Kidney glomerular epithelial cell (primary cell): ENCODE measurements around the gene CSF1R.

ENCODE experiments used
- DNase-seq: peaks from one replicate; lab custom pipeline; 2025; lab: John Stamatoyannopoulos, UW

The CSF1R gene

GRCh38 chr5:150120617-150121447 is 34.5 kb upstream of the CSF1R start:
- no peak for DNase-seq

DNA sequence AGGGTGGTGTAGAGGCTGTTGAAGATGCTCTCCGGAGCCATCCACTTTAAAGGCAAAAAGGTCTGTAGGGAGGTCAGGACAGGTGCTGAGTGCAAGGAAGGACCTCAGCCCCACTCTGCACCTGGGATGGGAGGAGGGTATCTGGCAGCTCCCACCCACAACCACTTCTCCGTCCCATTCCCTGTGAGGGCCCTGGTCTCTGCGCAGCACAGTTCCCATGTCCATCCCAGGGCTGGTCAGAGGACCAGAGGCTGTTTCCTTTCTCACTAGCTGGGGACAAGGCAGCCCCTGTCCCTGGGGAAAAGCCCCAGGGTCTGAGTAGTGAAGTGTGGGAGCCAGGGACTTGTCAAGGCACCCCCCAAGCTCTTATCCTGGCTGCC is 33.7 kb upstream of the CSF1R start:
- no peak for DNase-seq

DNA sequence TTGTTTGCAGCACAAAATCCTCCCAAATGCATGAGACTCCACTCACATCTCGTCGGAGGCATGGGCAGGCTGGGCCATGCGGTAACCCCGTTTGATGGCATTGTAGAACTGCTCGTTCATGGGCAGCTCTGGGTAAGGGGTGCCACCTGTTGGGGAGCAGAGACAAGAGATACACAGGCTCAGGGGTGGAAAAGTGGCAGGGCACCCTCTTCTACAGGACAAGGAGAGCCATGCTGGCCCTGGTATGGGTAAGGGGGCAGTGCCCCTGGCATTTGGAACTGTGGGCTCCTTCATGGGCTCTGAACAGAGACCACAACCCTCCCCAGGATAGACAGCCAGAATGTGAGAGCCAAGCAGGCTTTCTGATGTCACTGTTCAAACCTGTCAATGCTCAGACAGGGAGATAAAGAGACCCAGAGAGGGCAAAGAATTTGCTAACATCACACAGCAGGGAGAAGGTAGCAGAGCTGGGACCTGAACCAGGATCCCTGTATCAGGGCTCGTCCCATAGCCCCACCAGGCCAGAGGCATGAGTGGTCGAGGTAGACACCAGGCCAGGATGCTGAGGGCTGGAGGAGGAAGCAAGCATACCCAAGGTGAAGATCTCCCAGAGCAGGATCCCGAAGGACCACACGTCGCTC is 33.2 kb upstream of the CSF1R start:
- no peak for DNase-seq

GRCh38 chr5:150118561-150119229 is 32.3 kb upstream of the CSF1R start:
- no peak for DNase-seq

DNA sequence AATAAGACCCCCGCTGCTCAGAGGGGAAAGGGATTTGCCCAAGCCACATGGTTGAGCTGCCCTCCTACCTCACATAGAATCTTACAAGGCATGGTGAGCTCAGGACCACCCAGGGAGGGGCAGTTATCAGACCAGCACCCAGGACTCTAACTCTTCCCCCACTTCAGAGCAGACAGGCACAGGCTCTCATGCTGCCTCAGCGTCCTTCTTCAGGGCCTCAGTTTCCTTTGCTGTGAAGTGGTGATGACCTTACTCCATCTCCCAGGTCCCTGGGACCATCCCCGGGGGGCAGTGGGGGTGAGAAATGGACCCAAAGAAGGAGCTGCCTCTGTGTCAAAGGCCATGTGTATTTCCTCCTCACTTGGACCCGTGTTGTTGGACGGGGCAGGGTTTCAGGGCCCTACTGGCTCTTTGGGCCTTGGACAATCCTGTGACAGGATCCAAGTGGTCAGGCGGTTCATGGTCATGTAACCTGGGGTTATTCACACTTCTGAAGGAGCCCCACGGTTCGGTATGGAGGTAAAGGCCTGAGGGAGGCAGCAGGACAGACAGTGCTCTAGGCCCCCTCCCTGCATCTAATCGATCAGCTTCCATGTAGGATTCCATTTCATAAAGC is 31.7 kb upstream of the CSF1R start:
- no peak for DNase-seq

- DNase-seq: no peak
Observed at GRCh38 chr5:150116667-150117400, 30.5 kb upstream of the CSF1R start.

DNA sequence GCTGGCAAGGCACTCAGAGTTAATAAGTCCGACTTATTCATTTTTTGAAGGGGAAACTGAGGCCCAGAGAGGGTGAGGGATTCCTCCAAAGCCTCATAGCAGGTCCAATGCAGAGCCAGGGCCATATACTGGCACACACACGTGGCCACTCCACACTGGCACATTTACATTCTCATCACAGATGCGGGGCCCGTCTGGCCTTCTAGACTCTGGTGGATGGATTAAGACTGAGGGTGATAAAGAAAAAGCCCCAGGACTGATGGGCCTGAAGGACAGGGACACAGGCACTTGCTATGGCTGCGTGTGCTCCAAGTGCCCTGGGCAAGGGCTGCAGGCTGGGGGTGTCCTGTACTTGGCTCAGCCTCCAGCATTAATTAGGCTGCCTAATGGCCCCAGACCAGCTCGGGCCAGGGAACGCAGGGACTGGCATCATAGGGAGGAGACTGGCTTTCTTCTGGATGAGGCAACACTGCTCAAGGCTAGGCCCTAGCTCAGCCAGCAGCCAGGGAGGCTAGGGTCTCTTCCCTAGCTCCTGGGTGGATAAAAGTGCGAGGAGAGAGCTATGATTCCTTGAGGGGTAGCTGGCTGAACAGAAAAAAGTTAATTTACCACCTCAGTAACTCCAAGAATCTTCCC is 28.5 kb upstream of the CSF1R start:
- DNase-seq: no peak

- DNase-seq: no peak
Observed at GRCh38 chr5:150114102-150114641, 27.8 kb upstream of the CSF1R start.

DNA sequence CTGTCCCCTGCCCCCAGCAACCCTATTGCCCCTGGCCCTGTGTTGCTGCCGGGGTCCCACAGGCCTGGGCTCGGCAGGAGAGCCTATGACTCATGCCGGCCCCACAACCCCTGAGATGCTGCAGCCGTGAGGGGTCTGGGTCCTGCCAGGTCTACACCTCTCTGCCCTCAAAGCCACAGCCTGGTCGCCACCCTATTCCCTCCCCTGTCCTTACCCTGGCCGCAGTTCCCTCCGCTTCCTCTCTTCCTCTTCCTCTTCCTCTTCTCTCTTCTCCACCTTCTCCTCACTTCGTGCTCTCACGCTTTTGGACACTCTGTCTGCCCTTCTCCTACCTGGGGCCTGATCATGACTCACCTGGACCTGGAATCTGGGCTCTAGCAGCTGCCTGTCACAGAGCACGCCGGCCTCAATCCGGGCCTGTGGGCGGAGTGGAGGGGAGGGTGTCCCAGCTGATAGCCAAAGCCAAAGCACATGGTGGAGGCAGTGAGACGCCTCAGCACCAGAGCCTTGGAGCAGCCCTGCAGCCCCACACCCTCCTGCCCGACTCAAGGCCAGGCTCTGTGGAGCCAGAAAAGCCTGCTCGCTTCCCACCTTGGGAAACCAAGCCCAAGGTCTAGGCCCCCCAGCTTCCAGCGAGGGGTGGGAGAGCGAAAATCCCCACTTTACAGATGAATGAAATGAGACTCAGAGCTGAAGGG is 26.8 kb upstream of the CSF1R start:
- DNase-seq: no peak

GRCh38 chr5:150112201-150113046 is 26.1 kb upstream of the CSF1R start:
- DNase-seq: peak; percentile 31

- DNase-seq: no peak
Observed at GRCh38 chr5:150111122-150111521, 24.8 kb upstream of the CSF1R start.

- no peak for DNase-seq
Observed at GRCh38 chr5:150109921-150110320, 23.6 kb upstream of the CSF1R start.

- DNase-seq: no peak
Observed at GRCh38 chr5:150108711-150109514, 22.6 kb upstream of the CSF1R start.

- no peak for DNase-seq
Observed at GRCh38 chr5:150107909-150108447, 21.6 kb upstream of the CSF1R start.

DNA sequence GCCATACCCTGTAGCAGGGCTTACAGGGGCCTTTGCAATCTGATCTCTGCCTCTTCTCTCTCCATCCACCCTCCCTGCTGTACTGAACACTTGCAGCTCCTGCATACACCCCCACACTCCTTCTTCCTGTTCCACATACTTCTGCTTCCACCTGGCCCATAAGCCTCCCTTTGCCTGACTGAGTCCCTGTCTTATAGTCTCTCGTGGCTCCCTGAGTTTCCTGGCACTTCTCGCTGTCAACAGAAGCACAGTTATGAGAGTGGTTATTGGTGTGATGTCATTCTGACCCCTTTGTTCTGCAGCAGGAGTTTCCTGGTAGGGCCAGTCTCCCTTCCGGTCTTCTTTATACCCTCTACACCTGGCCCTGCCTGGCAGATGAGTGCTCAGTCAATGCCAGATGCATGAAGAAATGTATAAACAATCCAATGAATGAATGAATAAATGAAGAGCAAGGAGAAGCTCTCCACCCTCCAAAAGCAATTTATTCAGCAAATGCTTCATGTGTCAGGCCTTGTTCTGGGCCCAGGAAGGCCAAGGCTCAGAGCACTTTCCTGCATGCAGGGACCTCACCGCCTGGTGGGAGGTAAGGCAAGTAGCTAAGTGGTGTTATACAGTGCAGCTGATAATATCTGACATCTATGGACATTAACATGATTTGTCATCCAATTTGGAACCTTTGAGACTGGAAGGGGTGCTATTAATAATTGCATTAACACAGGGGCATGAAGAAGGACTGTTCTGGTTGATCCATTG is 20.5 kb upstream of the CSF1R start:
- DNase-seq: peak; percentile 32

- no peak for DNase-seq
Observed at GRCh38 chr5:150105928-150106615, 19.7 kb upstream of the CSF1R start.

GRCh38 chr5:150104550-150104870 is 18.2 kb upstream of the CSF1R start:
- DNase-seq: no peak
